Trophoblast cell (in vitro differentiated cells and primary cell): Measurements from ENCODE around the gene ZNF70.

Source experiments
- DNase-seq, 2 donors: peaks; one replicate each; pipeline ENCODE4 v3.0.0-alpha.2; 2016
- H2AFZ ChIP-seq: 2 replicates; pipeline ENCODE4 v1.6.1; 2013; ENCODE audit warnings: low read length, moderate library complexity, mild to moderate bottlenecking; ENCODE audit not compliant: insufficient read depth, poor library complexity
- H2AK5ac ChIP-seq: 2 replicates; pipeline ENCODE4 v1.6.1; 2013; ENCODE audit warnings: mild to moderate bottlenecking, low read length
- H2BK120ac ChIP-seq: 2 replicates; pipeline ENCODE4 v1.6.1; 2013; ENCODE audit warnings: low read length, mild to moderate bottlenecking, moderate library complexity; ENCODE audit not compliant: insufficient read depth, poor library complexity
- H2BK12ac ChIP-seq: 2 replicates; pipeline ENCODE4 v1.6.1; 2013; ENCODE audit warnings: mild to moderate bottlenecking, low read length, moderate library complexity
- H2BK5ac ChIP-seq: 2 replicates; pipeline ENCODE4 v1.6.1; 2013; ENCODE audit warnings: low read length, low read depth, moderate library complexity, mild to moderate bottlenecking; ENCODE audit not compliant: poor library complexity
- H3K14ac ChIP-seq: 2 replicates; pipeline ENCODE4 v1.6.1; 2013; ENCODE audit warnings: mild to moderate bottlenecking, low read length
- H3K18ac ChIP-seq: 2 replicates; pipeline ENCODE4 v1.6.1; 2013; ENCODE audit warnings: mild to moderate bottlenecking, low read length
- H3K23ac ChIP-seq: 2 replicates; pipeline ENCODE4 v1.6.1; 2013; ENCODE audit warnings: low read length
- H3K27ac ChIP-seq: 2 replicates; pipeline ENCODE4 v1.5.1; 2013; ENCODE audit warnings: low read depth, mild to moderate bottlenecking, inconsistent platforms, low read length, moderate library complexity
- H3K27me3 ChIP-seq: 2 replicates; pipeline ENCODE4 v1.6.1; 2013; ENCODE audit warnings: inconsistent platforms, mild to moderate bottlenecking, low read length, moderate library complexity; ENCODE audit not compliant: insufficient read depth
- H3K36me3 ChIP-seq, 2 experiments: 1 replicate in 1 of 2; 2 replicates in 1 of 2; pipeline ENCODE4 v1.6.1; 2013; ENCODE audit warnings: low read length in 2 of 2, mild to moderate bottlenecking in 2 of 2, moderate library complexity in 1 of 2; ENCODE audit not compliant: insufficient read depth in 2 of 2, control insufficient read depth in 1 of 2
- H3K4ac ChIP-seq: 2 replicates; pipeline ENCODE4 v1.6.1; 2013; ENCODE audit warnings: low read depth, mild to moderate bottlenecking, low read length, moderate library complexity
- H3K4me1 ChIP-seq, 2 experiments: 1 replicate in 1 of 2; 2 replicates in 1 of 2; pipeline ENCODE4 v1.6.1; 2013; ENCODE audit warnings: low read length in 2 of 2, mild to moderate bottlenecking in 2 of 2, moderate library complexity in 1 of 2; ENCODE audit not compliant: insufficient read depth in 2 of 2, control insufficient read depth in 1 of 2
- H3K4me2 ChIP-seq: 2 replicates; pipeline ENCODE4 v1.6.1; 2013; ENCODE audit warnings: inconsistent platforms, mild to moderate bottlenecking, low read length, moderate library complexity
- H3K4me3 ChIP-seq: 2 replicates; pipeline ENCODE4 v1.5.1; 2013; ENCODE audit warnings: mild to moderate bottlenecking, low read depth, low read length, inconsistent platforms
- H3K79me1 ChIP-seq: one replicate; pipeline ENCODE4 v1.6.1; 2013; ENCODE audit warnings: low read length
- H3K79me2 ChIP-seq: 2 replicates; pipeline ENCODE4 v1.6.1; 2013; ENCODE audit warnings: low read length, mild to moderate bottlenecking; ENCODE audit not compliant: control insufficient read depth, insufficient read depth, poor library complexity
- H3K9ac ChIP-seq: 2 replicates; pipeline ENCODE4 v1.6.1; 2013; ENCODE audit warnings: mild to moderate bottlenecking, low read length
- H3K9me3 ChIP-seq: 2 replicates; pipeline ENCODE4 v1.6.1; 2013; ENCODE audit warnings: low read depth, mild to moderate bottlenecking, control low read depth, inconsistent platforms, low read length; ENCODE audit not compliant: insufficient read depth
- H4K12ac ChIP-seq: 2 replicates; pipeline ENCODE4 v1.6.1; 2013; ENCODE audit warnings: low read depth, mild to moderate bottlenecking, low read length, moderate library complexity
- H4K8ac ChIP-seq: 2 replicates; pipeline ENCODE4 v1.6.1; 2013; ENCODE audit warnings: low read depth, mild to moderate bottlenecking, low read length, moderate library complexity
- H4K91ac ChIP-seq: one replicate; pipeline ENCODE4 v1.6.1; 2013; ENCODE audit warnings: low read depth, mild to moderate bottlenecking, low read length, moderate library complexity
- WGBS: extraction: QIAGEN DNeasy Blood & Tissue Kit; methylation state at CpG from one replicate; pipeline ENCODE4 v1.1.7; 2013; ENCODE audit warnings: missing lambda C conversion rate; ENCODE audit not compliant: insufficient read length, insufficient coverage; ENCODE audit errors: extremely low coverage; 5-methylcytosine and 5-hydroxymethylcytosine counted together

The ZNF70 gene

DNA sequence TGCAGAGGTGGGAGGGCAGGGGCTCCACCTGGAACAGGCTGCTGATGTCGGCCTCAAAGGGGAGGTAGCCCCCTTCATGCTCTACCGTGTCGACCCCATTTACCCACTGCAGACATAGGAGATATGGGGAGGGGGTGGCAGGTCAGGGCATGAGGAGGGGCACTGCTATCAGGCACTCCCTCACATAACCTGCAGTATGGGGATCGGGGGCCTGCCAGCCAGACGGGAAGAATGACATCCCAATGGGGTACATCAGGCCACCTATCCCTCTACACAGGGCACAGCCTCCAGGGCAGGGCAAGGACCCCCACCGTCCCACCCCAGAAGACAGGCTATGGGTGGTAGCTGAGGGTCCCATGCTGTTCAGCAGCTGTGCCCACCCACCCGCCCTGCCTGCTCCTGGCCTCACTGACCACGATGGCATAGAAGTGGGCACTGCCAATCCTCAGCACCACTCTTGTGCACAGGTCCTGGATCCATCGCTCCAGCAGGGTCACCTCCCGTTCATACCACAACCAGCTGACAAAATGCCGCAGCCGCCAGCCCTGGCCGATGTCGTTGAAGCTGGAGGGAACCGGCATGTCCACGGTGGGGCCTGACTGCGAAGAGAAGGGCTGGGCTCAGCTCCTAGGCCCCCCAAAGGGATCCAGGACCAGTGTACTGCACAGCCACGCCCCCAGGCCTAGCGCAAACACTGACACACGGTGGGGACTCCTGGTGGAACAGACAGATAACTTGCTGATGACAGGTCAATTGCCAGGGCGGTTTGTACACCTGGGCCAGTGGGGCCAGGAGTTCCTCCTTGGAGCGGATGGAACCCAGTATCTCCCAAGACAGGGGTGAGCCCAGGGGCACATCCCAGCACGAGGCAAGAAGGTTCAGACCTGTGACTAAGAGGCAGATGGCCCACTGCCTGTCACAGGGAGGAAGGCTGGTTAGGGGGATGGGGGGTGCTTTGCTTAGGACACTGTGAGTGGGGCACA, 36.0 kb downstream of the ZNF70 start:
- Histone ChIP-seq H2AK5ac (no peak overlapping the region), H3K27ac (no peak overlapping the region), H3K4me2 (no peak overlapping the region), H2BK120ac (no peak overlapping the region), H3K18ac (no peak overlapping the region), H3K36me3 (peaks cover 22 to 36% of the 10 kb centered on the region in 2 experiments), H3K79me1 (peaks cover 8% of the 10 kb centered on the region), H4K12ac (no peak overlapping the region), H3K9me3 (no peaks in the 10 kb centered on the region), H4K8ac (no peak overlapping the region), H3K23ac (no peak overlapping the region), H3K4ac (no peak overlapping the region), H4K91ac (no peak overlapping the region), H2BK12ac (no peak overlapping the region), H3K9ac (no peak overlapping the region), H2BK5ac (no peak overlapping the region), H3K4me3 (no peak overlapping the region), H3K14ac (no peak overlapping the region), H3K79me2 (peaks cover 6% of the 10 kb centered on the region), H3K4me1 (peaks cover 4 to 5% of the 10 kb centered on the region in 2 experiments), H3K27me3 (no peaks in the 10 kb centered on the region), H2AFZ (no peak overlapping the region)
- no CpG with 5 or more reads among the region's 23 CpGs for WGBS
- no peak for DNase-seq

- peaks cover 4 to 5% of the 10 kb centered on the region in 2 experiments for H3K4me1 ChIP-seq
- no peak overlapping the region for H2BK5ac ChIP-seq
- H3K27me3 ChIP-seq: no peaks in the 10 kb centered on the region
- H4K91ac ChIP-seq: no peak overlapping the region
- H3K4me2 ChIP-seq: no peak overlapping the region
- H3K36me3 ChIP-seq: peaks cover 24 to 41% of the 10 kb centered on the region in 2 experiments
- H4K12ac ChIP-seq: no peak overlapping the region
- H4K8ac ChIP-seq: no peak overlapping the region
- H3K9me3 ChIP-seq: no peaks in the 10 kb centered on the region
- H3K79me1 ChIP-seq: peaks cover 8% of the 10 kb centered on the region
- H3K79me2 ChIP-seq: peaks cover 6% of the 10 kb centered on the region
- H3K27ac ChIP-seq: no peak overlapping the region
- H3K14ac ChIP-seq: no peak overlapping the region
- no CpG with 5 or more reads among the region's 28 CpGs for WGBS
- H3K4ac ChIP-seq: no peak overlapping the region
- no peak overlapping the region for H3K18ac ChIP-seq
- DNase-seq: no peak
- H2BK120ac ChIP-seq: no peak overlapping the region
- H3K23ac ChIP-seq: no peak overlapping the region
- H3K4me3 ChIP-seq: no peak overlapping the region
- no peak overlapping the region for H2AFZ ChIP-seq
- H2BK12ac ChIP-seq: no peak overlapping the region
- H3K9ac ChIP-seq: no peak overlapping the region
- no peak overlapping the region for H2AK5ac ChIP-seq
These were observed 37.0 kb downstream of the ZNF70 start for GRCh38 chr22:23713696-23714595.

- WGBS: no CpG with 5 or more reads among the region's 12 CpGs
These were observed 38.7 kb downstream of the ZNF70 start for GRCh38 chr22:23712256-23712655.

DNA sequence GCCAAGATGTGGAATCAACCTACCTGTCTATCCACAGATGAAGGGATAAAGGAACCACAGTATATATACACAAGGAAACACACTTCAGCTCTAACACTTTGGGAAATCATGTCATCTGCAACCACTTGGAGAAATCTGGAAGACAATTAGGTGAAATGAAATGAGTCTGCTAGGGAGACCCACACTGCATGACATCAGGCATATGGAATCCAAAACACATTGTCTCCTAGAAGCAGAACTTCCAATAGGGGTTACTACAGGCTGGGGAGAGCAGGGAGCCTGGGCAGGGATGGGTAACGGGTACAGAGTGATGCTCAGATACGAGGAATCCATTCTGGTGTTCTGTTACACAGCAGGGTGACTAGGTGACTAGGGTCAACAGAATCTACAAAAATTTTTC, 41.8 kb downstream of the ZNF70 start:
- Histone ChIP-seq H3K14ac (no peak overlapping the region), H3K18ac (no peak overlapping the region), H3K79me2 (no peaks in the 10 kb centered on the region), H3K4me2 (no peak overlapping the region), H3K4ac (no peak overlapping the region), H2BK12ac (no peak overlapping the region), H3K23ac (no peak overlapping the region), H2BK120ac (no peak overlapping the region), H2AK5ac (no peak overlapping the region), H3K27me3 (no peaks in the 10 kb centered on the region), H2BK5ac (no peak overlapping the region), H3K27ac (no peak overlapping the region), H3K4me1 (no peaks in the 10 kb centered on the region), H3K79me1 (no peaks in the 10 kb centered on the region), H3K9ac (no peak overlapping the region), H3K9me3 (no peaks in the 10 kb centered on the region), H4K8ac (no peak overlapping the region), H4K12ac (no peak overlapping the region), H2AFZ (no peak overlapping the region), H3K4me3 (no peak overlapping the region), H3K36me3 (peaks cover 26 to 65% of the 10 kb centered on the region in 2 experiments), H4K91ac (no peak overlapping the region)
- peak in 1 of 2 donors; percentile 18 for DNase-seq
- WGBS: no CpG with 5 or more reads among the region's 2 CpGs

More at GRCh38 chr22:23712256-23712655, 38.7 kb downstream of the ZNF70 start:
- H3K4ac ChIP-seq: no peak overlapping the region
- H3K27ac ChIP-seq: no peak overlapping the region
- no peak overlapping the region for H2BK120ac ChIP-seq
- no peak overlapping the region for H3K14ac ChIP-seq
- peaks cover 6% of the 10 kb centered on the region for H3K79me2 ChIP-seq
- no peak for DNase-seq
- no peaks in the 10 kb centered on the region for H3K9me3 ChIP-seq
- no peak overlapping the region for H2BK12ac ChIP-seq
- H2AFZ ChIP-seq: no peak overlapping the region
- H2BK5ac ChIP-seq: no peak overlapping the region
- H3K18ac ChIP-seq: no peak overlapping the region
- no peak overlapping the region for H3K23ac ChIP-seq
- H3K4me2 ChIP-seq: no peak overlapping the region
- H3K4me3 ChIP-seq: no peak overlapping the region
- H3K27me3 ChIP-seq: no peaks in the 10 kb centered on the region
- no peak overlapping the region for H3K9ac ChIP-seq
- H3K4me1 ChIP-seq: peaks cover 0 to 3% of the 10 kb centered on the region in 2 experiments
- no peak overlapping the region for H2AK5ac ChIP-seq
- H3K36me3 ChIP-seq: peaks cover 30 to 49% of the 10 kb centered on the region in 2 experiments
- no peak overlapping the region for H4K8ac ChIP-seq
- H3K79me1 ChIP-seq: peaks cover 5% of the 10 kb centered on the region
- no peak overlapping the region for H4K12ac ChIP-seq
- H4K91ac ChIP-seq: no peak overlapping the region
